A673 (cell line): ENCODE measurements around the gene CNNM2. TPM values are rescaled to one million over a fixed set of nuclear protein-coding genes. Genes with fewer than 3 reads are reported as not detected.
"Not testable (repeated sequence)": the region's sequence is repeated elsewhere in the genome, so short reads cannot be mapped to it uniquely, and the experiment has no call there.

ENCODE experiments used
- BruUV-seq: library from RNA; stranded (reverse); fragments of 400-500 nt; replicated peaks from 2 replicates; lab custom pipeline; 2021; lab: Mats Ljungman, UMichigan
- CTCF ChIA-PET: fragments of 300-600 bp; sonication (Branson Sonifier 250); formaldehyde crosslinking; loops from one replicate; lab custom pipeline; 2022; ENCODE audit warnings: antibody characterized with exemption; lab: Charles Lee
- POLR2A ChIA-PET: fragments of 300-600 bp; sonication (Branson Sonifier 250); formaldehyde crosslinking; loops from one replicate; lab custom pipeline; 2022; ENCODE audit warnings: antibody characterized with exemption; ENCODE audit not compliant: low non-redundant PET; lab: Charles Lee
- DNase-seq: peaks from one replicate; pipeline ENCODE4 v3.0.0-alpha.2; 2015; ENCODE audit warnings: low spot score
- H3K27ac ChIP-seq: fragments of 200-600 bp; sonication (generic); 2 replicates; pipeline ENCODE4 v1.5.1; 2016; ENCODE audit warnings: mixed run types, low read depth, mild to moderate bottlenecking, mixed read lengths, antibody characterized with exemption, low read length; ENCODE audit not compliant: poor library complexity, severe bottlenecking
- H3K27me3 ChIP-seq: fragments of 200-600 bp; sonication (generic); replicated peaks from 2 replicates; pipeline ENCODE4 v1.6.1; 2017; ENCODE audit warnings: mixed run types, low read depth, mild to moderate bottlenecking, mixed read lengths, antibody characterized with exemption, low read length; ENCODE audit not compliant: insufficient read depth, poor library complexity
- H3K36me3 ChIP-seq: fragments of 200-600 bp; sonication (generic); 2 replicates; pipeline ENCODE4 v1.6.1; 2016; ENCODE audit warnings: mixed run types, mild to moderate bottlenecking, mixed read lengths, antibody characterized with exemption, low read length; ENCODE audit not compliant: insufficient read depth, poor library complexity, severe bottlenecking
- H3K4me1 ChIP-seq: fragments of 200-600 bp; sonication (generic); 2 replicates; pipeline ENCODE4 v1.6.1; 2017; ENCODE audit warnings: mixed run types, mild to moderate bottlenecking, mixed read lengths, antibody characterized with exemption, low read length; ENCODE audit not compliant: insufficient read depth, poor library complexity, severe bottlenecking
- H3K4me3 ChIP-seq: fragments of 200-600 bp; sonication (generic); 2 replicates; pipeline ENCODE4 v1.5.1; 2016; ENCODE audit warnings: low read depth, mixed run types, mild to moderate bottlenecking, mixed read lengths, low read length; ENCODE audit not compliant: poor library complexity, severe bottlenecking
- H3K9me3 ChIP-seq: fragments of 200-600 bp; sonication (generic); 2 replicates; pipeline ENCODE4 v1.6.1; 2016; ENCODE audit warnings: mixed run types, low read depth, mild to moderate bottlenecking, mixed read lengths, antibody characterized with exemption, low read length; ENCODE audit not compliant: poor library complexity, severe bottlenecking
- EZH2 ChIP-seq: fragments of 200-600 bp; sonication (generic); IDR thresholded peaks from 2 replicates; pipeline ENCODE4 v1.6.1; 2017; ENCODE audit warnings: borderline replicate concordance, low read depth, mild to moderate bottlenecking, mixed read lengths, antibody characterized with exemption, low read length; ENCODE audit not compliant: poor library complexity, severe bottlenecking
- intact Hi-C: fragments of 100-400 bp; cut with micrococcal nuclease; formaldehyde crosslinking; loops from one replicate; pipeline ENCODE4 v1.10.0; 2022; ENCODE audit not compliant: unreplicated experiment
- total RNA-seq: library from RNA; stranded (reverse); gene quantifications from 2 replicates; pipeline ENCODE4 v1.2.3, GENCODE V29; 2021
- TF ChIP-seq, protein P1 (sequence below): fragments of 300-800, 200-600 bp; sonication (generic); conservative IDR thresholded peaks from 2 replicates; pipeline ENCODE4 v1.5.1; 2017; ENCODE audit warnings: low read depth, mild to moderate bottlenecking, antibody characterized with exemption, low read length, moderate library complexity, mixed read lengths

The CNNM2 gene
- total RNA-seq, 1 experiment from 2014 or later, result 4.8 TPM

- no peaks in the 10 kb centered on the region for H3K4me1 ChIP-seq
- ChIA-PET POLR2A (no interaction called here), CTCF (no interaction called here)
- no peak for DNase-seq
- no peak overlapping the region for H3K27ac ChIP-seq
- no peak overlapping the region for H3K4me3 ChIP-seq
- no TSS peak for BruUV-seq
- TF ChIP-seq, protein P1, sequence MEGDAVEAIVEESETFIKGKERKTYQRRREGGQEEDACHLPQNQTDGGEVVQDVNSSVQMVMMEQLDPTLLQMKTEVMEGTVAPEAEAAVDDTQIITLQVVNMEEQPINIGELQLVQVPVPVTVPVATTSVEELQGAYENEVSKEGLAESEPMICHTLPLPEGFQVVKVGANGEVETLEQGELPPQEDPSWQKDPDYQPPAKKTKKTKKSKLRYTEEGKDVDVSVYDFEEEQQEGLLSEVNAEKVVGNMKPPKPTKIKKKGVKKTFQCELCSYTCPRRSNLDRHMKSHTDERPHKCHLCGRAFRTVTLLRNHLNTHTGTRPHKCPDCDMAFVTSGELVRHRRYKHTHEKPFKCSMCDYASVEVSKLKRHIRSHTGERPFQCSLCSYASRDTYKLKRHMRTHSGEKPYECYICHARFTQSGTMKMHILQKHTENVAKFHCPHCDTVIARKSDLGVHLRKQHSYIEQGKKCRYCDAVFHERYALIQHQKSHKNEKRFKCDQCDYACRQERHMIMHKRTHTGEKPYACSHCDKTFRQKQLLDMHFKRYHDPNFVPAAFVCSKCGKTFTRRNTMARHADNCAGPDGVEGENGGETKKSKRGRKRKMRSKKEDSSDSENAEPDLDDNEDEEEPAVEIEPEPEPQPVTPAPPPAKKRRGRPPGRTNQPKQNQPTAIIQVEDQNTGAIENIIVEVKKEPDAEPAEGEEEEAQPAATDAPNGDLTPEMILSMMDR, result no peak
- no peaks in the 10 kb centered on the region for H3K9me3 ChIP-seq
- no peaks in the 10 kb centered on the region for H3K27me3 ChIP-seq
- intact Hi-C loops, result no loop called here
- no peaks in the 10 kb centered on the region for H3K36me3 ChIP-seq
Observed at GRCh38 chr10:102997998-102998397, 79.9 kb downstream of the CNNM2 start.

- Histone ChIP-seq H3K27me3 (no peaks in the 10 kb centered on the region), H3K27ac (no peak overlapping the region), H3K4me3 (no peak overlapping the region), H3K36me3 (no peaks in the 10 kb centered on the region), H3K4me1 (no peaks in the 10 kb centered on the region), H3K9me3 (no peaks in the 10 kb centered on the region)
- ChIA-PET CTCF (no interaction called here), POLR2A (no interaction called here)
- no peak for DNase-seq
- intact Hi-C loops, result no loop called here
- no TSS peak for BruUV-seq
- no peak for TF ChIP-seq EZH2
- TF ChIP-seq, protein P1, result no peak
Observed at GRCh38 chr10:102998399-102998907, 80.4 kb downstream of the CNNM2 start.

- H3K27ac ChIP-seq, POLR2A ChIA-PET, CTCF ChIA-PET, H3K36me3 ChIP-seq, H3K4me1 ChIP-seq, intact Hi-C loops, DNase-seq, BruUV-seq, H3K9me3 ChIP-seq, H3K27me3 ChIP-seq, H3K4me3 ChIP-seq: not testable (repeated sequence)
Observed at GRCh38 chr10:103000050-103000449, 82.0 kb downstream of the CNNM2 start.

DNA sequence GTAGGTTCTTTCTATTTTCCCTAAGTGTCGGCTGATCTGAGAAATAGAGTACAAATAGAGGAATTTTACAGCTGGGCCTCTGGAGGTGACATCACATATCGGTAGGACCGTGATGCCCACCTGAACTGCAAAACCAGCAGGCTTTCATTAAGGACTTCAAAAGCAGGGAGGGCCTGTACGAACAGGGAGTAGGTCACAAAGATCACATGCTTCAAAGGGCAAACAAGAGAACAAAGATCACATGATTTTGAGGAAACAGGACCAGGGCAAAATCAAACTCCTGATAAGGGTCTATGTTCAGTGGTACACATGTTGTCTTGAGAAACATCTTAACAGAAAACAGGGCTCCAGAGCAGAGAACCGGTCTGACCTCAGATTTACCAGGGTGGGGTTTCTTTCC lies 88.9 kb downstream of the CNNM2 start:
- Histone ChIP-seq H3K27me3 (no peaks in the 10 kb centered on the region), H3K4me3 (no peak overlapping the region), H3K27ac (no peak overlapping the region), H3K9me3 (peaks cover 12% of the 10 kb centered on the region), H3K4me1 (no peaks in the 10 kb centered on the region), H3K36me3 (no peaks in the 10 kb centered on the region)
- DNase-seq, result no peak
- TF ChIP-seq, protein P1, result no peak
- TF ChIP-seq EZH2, result no peak
- ChIA-PET POLR2A (no interaction called here), CTCF (no interaction called here)
- intact Hi-C loops, result no loop called here
- BruUV-seq, result no TSS peak
